ENCODE measurements around the gene BAHCC1. TPM values are rescaled to one million over a fixed set of nuclear protein-coding genes. Genes with fewer than 3 reads are reported as not detected.

BAHCC1 gene
- total RNA-seq, 1 experiment from 2014 or later = 3.1 TPM

DNA sequence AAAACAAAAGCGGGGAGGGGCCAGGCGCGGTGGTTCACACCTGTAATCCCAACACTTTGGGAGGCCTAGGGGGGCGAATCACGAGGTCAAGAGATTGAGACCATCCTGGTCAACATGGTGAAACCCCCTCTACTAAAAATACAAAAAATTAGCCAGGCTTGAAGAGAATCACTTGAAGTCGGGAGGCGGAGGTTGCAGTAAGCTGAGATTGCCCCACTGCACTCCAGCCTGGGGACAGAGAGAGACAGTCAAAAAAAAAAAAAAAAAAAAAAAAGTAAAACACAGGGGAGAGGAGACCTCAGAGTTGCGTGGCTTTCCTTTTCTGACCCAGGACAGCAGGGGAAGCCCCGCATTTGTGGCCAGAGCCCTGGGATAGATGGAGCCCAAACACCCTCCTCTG lies 97.4 kb downstream of the BAHCC1 start:
- no peaks in the 10 kb centered on the region for H4K20me1 ChIP-seq (ENCODE audit: control insufficient read depth, insufficient read depth, insufficient read length)
- no peak overlapping the region for H2AFZ ChIP-seq (ENCODE audit: low read length)
- H2BK12ac ChIP-seq (ENCODE audit: insufficient read length, low read depth, low read length) = no peak overlapping the region
- no peak overlapping the region for H3K4me2 ChIP-seq (ENCODE audit: insufficient read depth, insufficient read length, low read length)
- H3K14ac ChIP-seq (ENCODE audit: insufficient read depth, low read length) = no peak overlapping the region
- no peaks in the 10 kb centered on the region for H3K36me3 Mint-ChIP-seq (ENCODE audit: insufficient read depth in 1 of 3, low read depth in 3 of 3)
- no peaks in the 10 kb centered on the region for H3K79me1 ChIP-seq (ENCODE audit: insufficient read depth, low read depth, low read length, poor library complexity, severe bottlenecking)
- H3K4ac ChIP-seq (ENCODE audit: low read depth, low read length) = no peak overlapping the region
- peak overlapping the region in 1 of 2 experiments; percentile 31; a peak in 1 of 5 replicates for H3K4me3 Mint-ChIP-seq
- no peaks in the 10 kb centered on the region for H3K79me2 ChIP-seq (ENCODE audit: insufficient read depth, low read length)
- TF ChIP-seq, protein P1, sequence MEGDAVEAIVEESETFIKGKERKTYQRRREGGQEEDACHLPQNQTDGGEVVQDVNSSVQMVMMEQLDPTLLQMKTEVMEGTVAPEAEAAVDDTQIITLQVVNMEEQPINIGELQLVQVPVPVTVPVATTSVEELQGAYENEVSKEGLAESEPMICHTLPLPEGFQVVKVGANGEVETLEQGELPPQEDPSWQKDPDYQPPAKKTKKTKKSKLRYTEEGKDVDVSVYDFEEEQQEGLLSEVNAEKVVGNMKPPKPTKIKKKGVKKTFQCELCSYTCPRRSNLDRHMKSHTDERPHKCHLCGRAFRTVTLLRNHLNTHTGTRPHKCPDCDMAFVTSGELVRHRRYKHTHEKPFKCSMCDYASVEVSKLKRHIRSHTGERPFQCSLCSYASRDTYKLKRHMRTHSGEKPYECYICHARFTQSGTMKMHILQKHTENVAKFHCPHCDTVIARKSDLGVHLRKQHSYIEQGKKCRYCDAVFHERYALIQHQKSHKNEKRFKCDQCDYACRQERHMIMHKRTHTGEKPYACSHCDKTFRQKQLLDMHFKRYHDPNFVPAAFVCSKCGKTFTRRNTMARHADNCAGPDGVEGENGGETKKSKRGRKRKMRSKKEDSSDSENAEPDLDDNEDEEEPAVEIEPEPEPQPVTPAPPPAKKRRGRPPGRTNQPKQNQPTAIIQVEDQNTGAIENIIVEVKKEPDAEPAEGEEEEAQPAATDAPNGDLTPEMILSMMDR (conservative IDR thresholded peaks at IDR 0.05) = no peak
- H3K23ac ChIP-seq (ENCODE audit: insufficient read length, low read depth, low read length) = no peak overlapping the region
- peaks cover 5% of the 10 kb centered on the region for H3K23me2 ChIP-seq (ENCODE audit: insufficient read length, low read depth, low read length, poor library complexity, severe bottlenecking)
- H3T11ph ChIP-seq (ENCODE audit: low read length) = no peak overlapping the region
- H3K27me3 Mint-ChIP-seq (ENCODE audit: low read depth) = peaks cover 45% of the 10 kb centered on the region
- H2BK20ac ChIP-seq (ENCODE audit: low read depth, low read length, poor library complexity, severe bottlenecking) = no peak overlapping the region
- H3K27ac Mint-ChIP-seq = no peak overlapping the region
- no peak overlapping the region for H4K8ac ChIP-seq (replicated peaks; ENCODE audit: insufficient read length, low read depth, low read length)
- no peak overlapping the region for H2BK5ac ChIP-seq (ENCODE audit: insufficient read length, low read length)
- no peak overlapping the region for H3K27ac ChIP-seq (ENCODE audit: insufficient read length, low read depth, low read length)
- H2AK5ac ChIP-seq (ENCODE audit: insufficient read length, low read length) = no peak overlapping the region
- no peaks in the 10 kb centered on the region; the same call in 1 of the 2 replicates for H3K27me3 ChIP-seq (ENCODE audit: insufficient read depth, low read length)
- WGBS (ENCODE audit: extremely low coverage, insufficient read length, low lambda C conversion rate) = no CpG with 5 or more reads among the region's 9 CpGs
- no peak overlapping the region for H2BK15ac ChIP-seq (ENCODE audit: low read depth, low read length)
- no peak overlapping the region for H4K5ac ChIP-seq (ENCODE audit: insufficient read length, low read depth, low read length)
- no peaks in the 10 kb centered on the region for H3K9me3 ChIP-seq (ENCODE audit: control insufficient read depth, low read depth, low read length)
- H3K9me3 Mint-ChIP-seq = no peaks in the 10 kb centered on the region
- peaks cover 3% of the 10 kb centered on the region; the same call in 1 of the 2 replicates for H3K4me1 ChIP-seq (ENCODE audit: insufficient read depth, low read length)
- no peak overlapping the region for H3K18ac ChIP-seq (ENCODE audit: insufficient read length, low read depth, low read length)
- H3K4me1 Mint-ChIP-seq = peaks cover 27 to 41% of the 10 kb centered on the region in 2 experiments
- no peak overlapping the region for H3K56ac ChIP-seq (ENCODE audit: insufficient read length, low read depth, low read length)
- no peak for DNase-seq
- H3K9ac ChIP-seq (ENCODE audit: extremely low read depth, insufficient read length, low read length) = no peak overlapping the region
- no peak overlapping the region for H4K91ac ChIP-seq (ENCODE audit: insufficient read length, low read depth, low read length)
- no peak overlapping the region for H2BK120ac ChIP-seq (ENCODE audit: low read depth, low read length, poor library complexity, severe bottlenecking)
